GM19467 (cell line): ENCODE results near the gene CDY1.
"Not testable (repeated sequence)": the region's sequence is repeated elsewhere in the genome, so short reads cannot be mapped to it uniquely, and the experiment has no call there.

ENCODE experiments used
- ATAC-seq: cut with Tn5 transposase; IDR thresholded peaks from one replicate; pipeline ENCODE4 v1.9.1; 2021; ENCODE audit warnings: mild to moderate bottlenecking, moderate library complexity; ENCODE audit not compliant: unreplicated experiment

The CDY1 gene

DNA sequence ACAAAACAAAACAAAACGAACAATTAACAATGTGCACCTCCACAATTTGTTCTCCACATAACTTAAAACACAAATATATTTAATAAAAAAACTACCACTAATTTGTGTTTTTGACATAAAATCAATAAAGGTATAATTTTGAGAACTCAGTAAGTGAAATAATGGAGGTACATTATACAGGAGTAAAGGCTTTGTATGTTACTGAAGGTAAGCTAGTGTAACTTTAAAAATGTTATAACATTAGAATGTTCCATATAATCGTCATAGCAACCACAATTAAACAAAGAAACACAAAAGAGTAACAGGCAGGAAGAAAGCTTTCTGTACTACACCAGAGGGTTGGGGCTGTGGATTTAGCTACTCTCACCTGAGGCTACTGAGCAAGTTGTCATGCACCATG is at the start of gene CDY1:
Gene CDY1 (plus strand): TSS at position 301 of the 400 bp plus-strand sequence. CDS start 326 bp downstream, outside the sequence.
- ATAC-seq: not testable (repeated sequence)

GRCh38 chrY:25593336-25593735 is 28.6 kb upstream of the CDY1 start:
- not testable (repeated sequence) for ATAC-seq

- ATAC-seq: not testable (repeated sequence)
These were observed 1.7 kb upstream of the CDY1 start for GRCh38 chrY:25620209-25620608.

DNA sequence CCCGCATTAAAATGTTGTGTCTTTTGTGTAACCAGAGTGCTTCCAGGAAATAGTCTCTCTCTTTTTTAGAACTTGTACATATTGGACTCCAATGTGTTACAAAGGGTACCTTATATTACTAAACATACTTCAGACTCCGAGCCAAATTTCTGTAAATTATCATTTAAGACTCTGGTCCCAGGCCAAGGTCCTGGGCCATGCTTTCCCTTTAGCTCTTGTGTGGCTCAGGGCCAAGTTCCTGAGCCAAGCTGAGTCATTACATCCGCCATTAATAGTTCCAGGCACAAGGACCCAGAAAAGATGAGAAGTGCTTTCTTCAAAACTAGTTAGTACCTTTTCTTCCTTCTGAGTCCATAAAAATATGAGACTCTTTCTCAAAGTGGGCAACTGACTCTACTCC is 4.6 kb downstream of the CDY1 start:
- ATAC-seq: not testable (repeated sequence)

GRCh38 chrY:25630383-25631112 is 8.6 kb downstream of the CDY1 start:
- ATAC-seq: not testable (repeated sequence)

- not testable (repeated sequence) for ATAC-seq
These were observed 17.9 kb downstream of the CDY1 start for GRCh38 chrY:25639852-25640251.

GRCh38 chrY:25643024-25643915 is 21.4 kb downstream of the CDY1 start:
- ATAC-seq: not testable (repeated sequence)
